A673 (cell line): ENCODE results near the gene ZNF511.

Experiments
- EZH2 ChIP-seq: fragments of 200-600 bp; sonication (generic); IDR thresholded peaks from 2 replicates; pipeline ENCODE4 v1.6.1; 2017; ENCODE audit warnings: borderline replicate concordance, low read depth, mild to moderate bottlenecking, mixed read lengths, antibody characterized with exemption, low read length; ENCODE audit not compliant: poor library complexity, severe bottlenecking
- TF ChIP-seq, protein P1 (sequence below): fragments of 300-800, 200-600 bp; sonication (generic); conservative IDR thresholded peaks from 2 replicates; pipeline ENCODE4 v1.5.1; 2017; ENCODE audit warnings: low read depth, mild to moderate bottlenecking, antibody characterized with exemption, low read length, moderate library complexity, mixed read lengths

DNA sequence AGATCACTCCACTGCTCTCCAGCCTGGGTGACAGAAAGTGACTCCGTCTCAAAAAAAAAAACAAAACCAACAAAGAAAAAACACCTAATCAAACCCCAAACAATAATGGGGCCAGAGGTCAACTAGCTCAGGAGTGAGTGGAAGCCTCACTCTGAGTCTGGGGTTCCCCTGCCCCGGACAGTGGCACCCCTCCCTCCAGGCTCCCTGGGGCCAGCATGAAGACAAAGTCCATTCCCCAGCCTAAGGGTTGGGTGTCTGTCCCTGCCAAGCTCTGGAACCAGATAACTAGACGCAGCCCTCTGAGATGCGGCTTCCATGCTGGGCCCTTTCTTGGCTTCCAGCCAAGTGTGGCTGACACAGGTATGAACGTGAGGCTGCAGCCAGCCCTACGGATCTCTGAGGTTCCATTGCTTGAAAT, 50.8 kb downstream of the ZNF511 start:
- no peak for TF ChIP-seq EZH2
- TF ChIP-seq, protein P1, sequence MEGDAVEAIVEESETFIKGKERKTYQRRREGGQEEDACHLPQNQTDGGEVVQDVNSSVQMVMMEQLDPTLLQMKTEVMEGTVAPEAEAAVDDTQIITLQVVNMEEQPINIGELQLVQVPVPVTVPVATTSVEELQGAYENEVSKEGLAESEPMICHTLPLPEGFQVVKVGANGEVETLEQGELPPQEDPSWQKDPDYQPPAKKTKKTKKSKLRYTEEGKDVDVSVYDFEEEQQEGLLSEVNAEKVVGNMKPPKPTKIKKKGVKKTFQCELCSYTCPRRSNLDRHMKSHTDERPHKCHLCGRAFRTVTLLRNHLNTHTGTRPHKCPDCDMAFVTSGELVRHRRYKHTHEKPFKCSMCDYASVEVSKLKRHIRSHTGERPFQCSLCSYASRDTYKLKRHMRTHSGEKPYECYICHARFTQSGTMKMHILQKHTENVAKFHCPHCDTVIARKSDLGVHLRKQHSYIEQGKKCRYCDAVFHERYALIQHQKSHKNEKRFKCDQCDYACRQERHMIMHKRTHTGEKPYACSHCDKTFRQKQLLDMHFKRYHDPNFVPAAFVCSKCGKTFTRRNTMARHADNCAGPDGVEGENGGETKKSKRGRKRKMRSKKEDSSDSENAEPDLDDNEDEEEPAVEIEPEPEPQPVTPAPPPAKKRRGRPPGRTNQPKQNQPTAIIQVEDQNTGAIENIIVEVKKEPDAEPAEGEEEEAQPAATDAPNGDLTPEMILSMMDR = no peak
